Left renal cortex interstitium (tissue), 4 donors: Measurements from ENCODE around the gene SHISA8. TPM values are rescaled to one million over a fixed set of nuclear protein-coding genes. Genes with fewer than 3 reads are reported as not detected.

Experiments used
- DNase-seq, 4 donors: peaks; one replicate each; pipeline ENCODE4 v3.0.0-alpha.2; 2013; ENCODE audit warnings: low read depth in 4 of 4, low spot score in 2 of 4, missing footprints in 1 of 4
- polyA plus RNA-seq, 4 donors: library from polyadenylated mRNA; unstranded; fragments of 120-200 nt; gene quantifications; one replicate each; pipeline ENCODE4 v1.2.1, GENCODE V29; 2013; ENCODE audit not compliant: insufficient read length in 4 of 4

Gene SHISA8
- polyA plus RNA-seq, 4 donors = 0.28 to 1.9 (median 0.93) TPM

- no peak for DNase-seq
Observed at GRCh38 chr22:41915786-41916493, 1.1 kb upstream of the SHISA8 start.

DNA sequence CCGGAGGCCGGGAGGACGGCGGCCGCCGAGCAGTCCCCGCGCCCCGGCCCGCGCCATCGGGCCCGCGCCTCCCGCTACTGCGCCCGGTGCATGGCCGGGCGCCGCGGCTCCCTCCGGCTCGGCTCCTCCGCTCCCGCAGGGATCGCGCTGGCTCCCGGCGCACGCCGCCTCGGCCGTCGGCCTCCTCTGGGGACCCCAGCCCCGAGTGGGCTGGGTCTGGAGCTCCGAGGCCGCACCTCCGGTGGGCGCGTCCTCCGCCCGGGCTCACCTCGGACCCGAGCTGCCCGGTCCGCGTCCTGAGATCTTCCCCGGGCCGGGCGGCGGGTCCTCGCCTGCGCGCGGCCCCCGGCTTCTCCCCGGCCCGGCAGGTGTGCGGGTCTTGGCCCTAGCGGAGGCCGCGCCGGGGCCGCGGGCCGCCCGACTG is 251 bp downstream of the SHISA8 start:
- no peak for DNase-seq

GRCh38 chr22:41913842-41914534 is 886 bp downstream of the SHISA8 start:
- no peak for DNase-seq

- DNase-seq = no peak
Observed at GRCh38 chr22:41913040-41913719, 1.7 kb downstream of the SHISA8 start.

DNA sequence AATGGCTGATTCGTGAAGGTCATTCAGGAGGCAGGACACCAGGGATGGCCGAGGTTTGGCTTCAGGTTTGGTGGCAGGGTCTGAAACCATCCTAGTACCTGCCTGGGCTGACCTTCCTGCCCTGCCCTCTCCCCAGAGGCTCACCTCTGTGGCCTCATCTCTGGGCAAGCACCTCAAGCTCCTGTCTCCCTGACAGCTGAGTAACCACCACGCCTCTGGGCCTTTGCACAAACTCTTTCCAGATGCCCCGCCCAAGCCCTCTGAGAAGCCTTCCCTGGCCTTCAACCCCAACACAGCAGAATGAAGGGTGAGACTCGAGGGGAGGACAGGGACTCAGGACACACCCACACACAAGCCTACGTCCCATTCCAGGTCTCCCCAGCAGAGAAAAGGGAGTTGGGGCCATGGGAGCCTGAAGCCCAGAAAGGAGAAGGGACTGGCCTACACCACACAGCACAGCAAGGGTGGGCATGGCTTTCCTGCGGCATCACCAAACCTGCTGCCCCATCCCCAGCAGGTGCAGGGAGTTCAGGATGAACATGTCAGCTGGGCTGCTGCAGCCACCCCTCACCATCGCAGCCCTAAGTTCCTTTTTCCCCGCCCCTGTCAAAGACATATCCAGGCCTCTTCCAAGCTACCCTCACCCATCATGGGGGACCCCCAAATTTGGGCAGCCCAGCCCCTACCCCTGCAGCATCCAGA is 2.4 kb downstream of the SHISA8 start:
- no peak for DNase-seq

GRCh38 chr22:41911001-41911611 is 3.8 kb downstream of the SHISA8 start:
- no peak for DNase-seq

GRCh38 chr22:41910050-41911000 is 4.5 kb downstream of the SHISA8 start:
- DNase-seq = no peak

DNA sequence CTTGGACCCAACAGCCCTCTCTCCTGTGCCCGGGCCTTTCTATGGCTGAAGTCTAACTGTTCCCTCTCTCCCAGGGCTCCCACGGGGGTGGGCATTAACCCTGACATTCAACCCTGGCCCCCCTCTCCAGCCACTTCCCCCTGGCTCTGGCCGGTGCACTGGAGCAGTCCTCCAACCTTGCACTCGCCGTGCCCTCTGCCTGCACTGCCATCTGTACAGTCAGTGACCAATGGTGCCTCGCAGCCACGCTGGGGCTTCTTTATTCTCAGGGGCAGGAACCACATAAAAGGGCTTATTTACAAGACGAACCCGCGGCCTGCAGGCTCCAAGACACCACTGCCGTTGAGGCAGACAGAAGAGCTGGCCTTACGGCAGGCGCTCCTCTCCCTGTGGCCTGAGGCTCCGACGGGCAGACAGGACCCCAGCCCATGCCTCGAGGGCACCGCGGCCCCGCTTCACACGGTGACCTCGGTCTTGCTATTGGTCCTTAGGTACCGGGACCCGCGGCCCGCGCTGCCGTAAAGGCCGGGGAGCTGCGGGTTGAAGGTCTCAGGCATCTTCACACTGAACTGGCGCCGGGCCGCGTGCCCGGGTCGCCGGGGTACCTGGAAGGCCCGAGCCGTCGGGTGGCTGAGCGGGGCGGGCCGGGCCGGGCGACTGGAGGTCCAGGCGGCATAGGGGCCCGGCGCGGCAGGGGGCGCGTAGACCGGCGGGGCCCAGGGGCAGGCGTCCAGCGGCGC is 5.4 kb downstream of the SHISA8 start:
- no peak for DNase-seq

GRCh38 chr22:41908411-41909309 is 6.2 kb downstream of the SHISA8 start:
- no peak for DNase-seq

DNA sequence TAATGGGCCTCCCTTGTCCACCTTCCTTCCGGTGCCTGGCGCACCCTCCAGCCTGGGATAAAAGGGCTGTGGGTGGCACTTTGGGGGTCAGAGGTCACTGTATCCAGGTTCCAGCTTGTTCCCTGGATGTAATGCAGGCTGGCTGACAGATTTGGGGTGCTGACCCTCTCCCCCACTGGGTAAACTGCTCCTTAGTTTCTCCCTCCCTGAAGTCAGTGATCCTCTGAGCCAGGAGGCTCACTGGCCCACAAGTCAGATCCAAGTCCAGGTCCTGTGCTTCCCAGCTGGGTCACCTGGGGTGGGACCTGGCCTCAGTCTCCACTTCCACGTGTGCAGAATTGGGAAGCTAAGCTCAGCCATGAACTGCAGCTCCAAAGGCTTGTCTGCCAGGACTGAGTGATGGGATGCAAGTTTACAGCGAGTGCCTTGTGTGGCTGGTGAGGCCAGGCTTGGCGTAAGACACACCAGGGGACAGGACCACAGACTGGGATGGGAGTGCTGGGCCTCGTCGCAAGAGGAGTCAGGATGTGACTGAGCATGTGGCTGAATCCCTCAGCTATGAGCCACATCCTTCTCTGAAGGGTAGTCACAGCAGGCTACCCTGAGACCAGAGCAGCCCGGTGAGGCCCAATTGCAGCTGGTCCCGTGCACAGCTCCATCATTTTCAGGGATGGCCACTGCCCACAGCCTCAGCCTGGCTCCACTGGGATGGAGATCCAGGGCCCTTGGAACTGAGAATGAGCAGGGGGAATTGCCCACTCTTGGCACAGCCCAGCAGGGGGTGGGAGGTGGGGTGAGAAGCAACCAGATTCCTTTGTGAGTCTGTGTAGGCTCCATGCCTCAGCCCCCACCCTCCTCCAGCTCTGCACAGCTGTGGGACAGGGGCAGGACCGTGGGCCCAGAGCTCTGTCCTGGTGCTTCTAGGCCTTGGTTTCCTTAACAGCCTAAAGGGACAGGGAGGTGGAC is 7.2 kb downstream of the SHISA8 start:
- no peak for DNase-seq

DNA sequence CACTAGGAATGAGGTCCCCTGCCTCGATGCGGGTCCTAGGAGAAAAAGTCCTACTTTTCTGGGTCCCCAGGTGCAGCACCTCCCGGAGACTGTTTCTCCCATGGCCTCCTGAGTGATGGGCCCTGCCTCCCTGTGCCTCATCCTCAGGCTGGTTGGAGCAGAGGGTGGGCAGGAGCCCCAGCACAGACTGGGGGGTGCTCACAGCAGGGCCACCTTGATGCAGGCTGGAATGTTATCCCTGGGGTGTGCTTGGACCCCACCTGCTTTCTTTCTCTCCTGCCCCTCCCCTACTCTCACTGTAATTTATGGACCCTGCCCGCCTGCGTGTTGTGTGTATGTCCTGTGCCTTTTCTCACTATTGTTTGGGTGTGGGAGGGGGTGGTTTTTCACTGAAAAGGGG is 8.1 kb downstream of the SHISA8 start:
- DNase-seq = no peak

DNA sequence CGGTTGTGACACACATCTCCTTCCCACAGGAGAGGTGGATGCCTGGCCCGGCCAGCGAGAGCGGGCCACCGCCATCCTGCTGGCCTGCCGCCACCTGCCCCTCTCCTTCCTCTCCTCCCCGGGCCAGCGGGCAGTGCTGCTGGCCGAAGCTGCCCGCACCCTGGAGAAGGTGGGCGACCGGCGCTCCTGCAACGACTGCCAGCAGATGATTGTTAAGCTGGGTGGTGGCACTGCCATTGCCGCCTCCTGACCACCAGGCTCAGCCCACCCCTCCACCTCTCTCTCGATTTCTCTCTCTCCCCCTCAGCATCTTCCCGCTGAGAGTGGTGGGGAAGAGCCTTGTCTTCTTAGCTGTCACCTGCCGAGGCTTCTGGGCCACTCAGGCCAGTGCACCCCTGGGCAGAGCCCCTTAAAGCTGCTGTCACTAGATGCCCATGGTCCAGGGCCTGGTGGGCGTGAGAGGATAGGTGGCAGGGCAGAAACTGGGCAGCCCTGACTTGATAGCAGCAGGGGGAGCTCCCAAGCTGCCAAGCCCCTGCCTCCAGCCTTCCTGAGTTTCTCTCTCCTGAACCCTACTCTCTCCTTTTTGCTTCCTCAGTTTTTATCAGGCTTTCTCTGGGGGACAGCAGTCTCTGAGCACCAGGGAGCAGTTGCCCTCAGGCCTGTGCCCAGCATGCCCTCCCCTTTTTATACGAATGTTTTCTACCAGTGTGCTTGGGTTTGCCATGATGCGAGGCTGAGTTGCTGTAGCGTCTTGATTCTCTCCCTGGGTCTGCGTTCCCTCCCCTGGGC is 9.3 kb downstream of the SHISA8 start:
- DNase-seq = no peak

- DNase-seq = no peak
Observed at GRCh38 chr22:41904450-41905410, 10.1 kb downstream of the SHISA8 start.

GRCh38 chr22:41902932-41903421 is 11.9 kb downstream of the SHISA8 start:
- DNase-seq = no peak

DNA sequence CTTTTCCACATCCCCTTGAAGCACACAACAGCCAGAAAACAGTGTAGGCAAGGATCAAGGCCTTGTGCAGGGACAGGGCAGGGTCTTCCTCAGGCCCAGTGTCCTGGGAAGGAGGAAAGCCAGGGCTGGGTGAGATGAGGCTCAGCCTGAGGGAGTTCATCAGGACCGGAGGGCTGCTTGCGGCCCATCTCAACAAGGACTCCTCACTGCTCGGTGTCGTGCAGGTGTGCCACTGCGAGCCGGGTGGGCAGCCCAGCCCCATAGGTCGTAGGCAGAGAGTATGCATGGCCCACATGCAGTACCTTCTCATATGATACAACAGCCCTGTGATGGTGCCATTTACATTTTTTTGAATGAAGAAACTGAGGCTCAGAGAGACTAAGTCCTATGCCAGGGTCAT is 12.9 kb downstream of the SHISA8 start:
- DNase-seq = no peak
